Endodermal cell (in vitro differentiated cells): ENCODE measurements around the gene LYSMD3. TPM values are rescaled to one million over a fixed set of nuclear protein-coding genes. Genes with fewer than 3 reads are reported as not detected.
A peak's percentile ranks its signal among the peaks of the same experiment; 100 is the strongest.

ENCODE experiments used
- DNase-seq: peaks from one replicate; pipeline ENCODE4 v3.0.0-alpha.2; 2017
- H3K27ac ChIP-seq: 2 replicates; pipeline ENCODE4 v1.5.1; 2013; ENCODE audit warnings: mild to moderate bottlenecking, low read depth, low read length, moderate library complexity
- H3K27me3 ChIP-seq: 2 replicates; pipeline ENCODE4 v1.6.1; 2013; ENCODE audit warnings: mild to moderate bottlenecking, low read length, moderate library complexity; ENCODE audit not compliant: insufficient read depth, control insufficient read depth, poor library complexity, severe bottlenecking
- H3K36me3 ChIP-seq: 2 replicates; pipeline ENCODE4 v1.7.0; 2013; ENCODE audit warnings: mild to moderate bottlenecking, low read length, moderate library complexity; ENCODE audit not compliant: control insufficient read depth, insufficient read depth
- H3K4me1 ChIP-seq: one replicate; pipeline ENCODE4 v1.7.0; 2013; ENCODE audit warnings: low read length; ENCODE audit not compliant: control insufficient read depth, insufficient read depth
- H3K4me3 ChIP-seq: 2 replicates; pipeline ENCODE4 v1.5.1; 2013; ENCODE audit warnings: mild to moderate bottlenecking, low read length, moderate library complexity
- H3K9ac ChIP-seq: 2 replicates; pipeline ENCODE4 v1.6.1; 2013; ENCODE audit warnings: mild to moderate bottlenecking, low read length, moderate library complexity; ENCODE audit not compliant: poor library complexity, severe bottlenecking; ENCODE audit errors: extremely low read depth
- H3K9me3 ChIP-seq: 2 replicates; pipeline ENCODE4 v1.6.1; 2013; ENCODE audit warnings: mild to moderate bottlenecking, low read length, moderate library complexity; ENCODE audit not compliant: control insufficient read depth
- H3K27ac Mint-ChIP-seq: 2 replicates; pipeline ENCODE4 v1.8.0; 2020; ENCODE audit warnings: mixed read lengths
- H3K27me3 Mint-ChIP-seq: 2 replicates; pipeline ENCODE4 v1.8.0; 2021; ENCODE audit warnings: mild to moderate bottlenecking, mixed read lengths; ENCODE audit not compliant: insufficient read depth
- H3K36me3 Mint-ChIP-seq: 2 replicates; pipeline ENCODE4 v1.8.0; 2020; ENCODE audit warnings: low read depth, mixed read lengths
- H3K4me1 Mint-ChIP-seq: 2 replicates; pipeline ENCODE4 v1.8.0; 2020; ENCODE audit warnings: mixed read lengths
- H3K4me3 Mint-ChIP-seq: 2 replicates; pipeline ENCODE4 v1.8.0; 2020; ENCODE audit warnings: mild to moderate bottlenecking, moderate library complexity, mixed read lengths
- H3K9me3 Mint-ChIP-seq: 2 replicates; pipeline ENCODE4 v1.8.0; 2020; ENCODE audit warnings: mild to moderate bottlenecking, mixed read lengths
- WGBS, 2 experiments: methylation state at CpG; one replicate each; pipeline versions ENCODE4 v1.1.5 to v1.1.7; 2013; ENCODE audit warnings: missing lambda C conversion rate in 2 of 2, mixed read lengths in 1 of 2; ENCODE audit not compliant: insufficient coverage in 1 of 2, insufficient read length in 1 of 2; 5-methylcytosine and 5-hydroxymethylcytosine counted together
- total RNA-seq, 2 donors: library from RNA; stranded (reverse); fragmentation: NEBNext Ultra II Directional in 1 of 2; extraction: Animal tissue kit (Norgen Biotek cat#: 25700) in 1 of 2; gene quantifications; 2 replicates in 1 of 2; 3 replicates in 1 of 2; pipeline ENCODE4 v1.2.1, GENCODE V29; 2021
- TF ChIP-seq, protein P1 (sequence below): fragments of 200-600 bp; sonication (generic); conservative IDR thresholded peaks from 2 replicates; pipeline ENCODE4 v1.5.0; 2021; ENCODE audit warnings: antibody characterized with exemption, mild to moderate bottlenecking

LYSMD3 gene
- total RNA-seq, 2 donors from 2014 or later, result 18.2 to 18.7 TPM

DNA sequence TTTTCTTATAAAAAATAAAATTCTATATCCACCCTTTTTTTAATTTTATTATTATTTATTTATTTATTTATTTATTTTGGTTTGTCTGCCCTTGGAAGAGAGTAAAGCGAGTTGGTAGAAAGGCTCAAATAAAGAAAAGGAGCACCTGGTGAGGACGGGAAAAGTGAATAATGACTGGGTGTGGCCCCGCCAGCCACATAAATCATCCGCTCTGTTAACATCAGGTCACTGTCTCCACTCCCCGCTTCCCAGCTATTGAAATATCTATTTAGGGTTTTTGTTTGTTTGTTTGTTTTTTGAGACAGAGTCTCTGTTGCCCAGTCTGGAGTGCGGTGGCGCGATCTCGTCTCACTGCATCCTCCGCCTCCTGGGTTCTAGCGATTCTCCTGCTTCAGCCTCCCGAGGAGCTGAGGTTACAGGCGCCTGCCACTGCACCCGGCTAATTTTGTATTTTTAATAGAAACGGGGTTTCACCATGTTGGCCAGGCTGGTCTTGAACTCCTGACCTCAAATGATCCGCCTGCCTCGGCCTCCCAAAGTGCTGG is 53.9 kb downstream of the LYSMD3 start:
- WGBS, 2 experiments, result 22 to 28% methylated on average over 12 to 17 of the region's 17 CpGs
- DNase-seq, result peak; percentile 62
- H3K27me3 Mint-ChIP-seq, result no peaks in the 10 kb centered on the region
- H3K4me1 ChIP-seq, result peaks cover 7% of the 10 kb centered on the region
- peak overlapping the region; percentile 85 for H3K4me3 Mint-ChIP-seq
- no peak overlapping the region for H3K27ac Mint-ChIP-seq
- H3K4me1 Mint-ChIP-seq, result peaks cover 42% of the 10 kb centered on the region
- no peaks in the 10 kb centered on the region for H3K9me3 ChIP-seq
- H3K4me3 ChIP-seq, result peak overlapping the region; percentile 89
- no peak overlapping the region for H3K9ac ChIP-seq
- no peak overlapping the region for H3K27ac ChIP-seq
- H3K9me3 Mint-ChIP-seq, result no peaks in the 10 kb centered on the region
- no peaks in the 10 kb centered on the region for H3K36me3 ChIP-seq
- no peaks in the 10 kb centered on the region for H3K36me3 Mint-ChIP-seq
- no peaks in the 10 kb centered on the region for H3K27me3 ChIP-seq
- TF ChIP-seq, protein P1, sequence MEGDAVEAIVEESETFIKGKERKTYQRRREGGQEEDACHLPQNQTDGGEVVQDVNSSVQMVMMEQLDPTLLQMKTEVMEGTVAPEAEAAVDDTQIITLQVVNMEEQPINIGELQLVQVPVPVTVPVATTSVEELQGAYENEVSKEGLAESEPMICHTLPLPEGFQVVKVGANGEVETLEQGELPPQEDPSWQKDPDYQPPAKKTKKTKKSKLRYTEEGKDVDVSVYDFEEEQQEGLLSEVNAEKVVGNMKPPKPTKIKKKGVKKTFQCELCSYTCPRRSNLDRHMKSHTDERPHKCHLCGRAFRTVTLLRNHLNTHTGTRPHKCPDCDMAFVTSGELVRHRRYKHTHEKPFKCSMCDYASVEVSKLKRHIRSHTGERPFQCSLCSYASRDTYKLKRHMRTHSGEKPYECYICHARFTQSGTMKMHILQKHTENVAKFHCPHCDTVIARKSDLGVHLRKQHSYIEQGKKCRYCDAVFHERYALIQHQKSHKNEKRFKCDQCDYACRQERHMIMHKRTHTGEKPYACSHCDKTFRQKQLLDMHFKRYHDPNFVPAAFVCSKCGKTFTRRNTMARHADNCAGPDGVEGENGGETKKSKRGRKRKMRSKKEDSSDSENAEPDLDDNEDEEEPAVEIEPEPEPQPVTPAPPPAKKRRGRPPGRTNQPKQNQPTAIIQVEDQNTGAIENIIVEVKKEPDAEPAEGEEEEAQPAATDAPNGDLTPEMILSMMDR, result no peak

- peak within 1 kb of the TSS; percentile 89 for H3K4me3 ChIP-seq
- Mint-ChIP-seq H3K4me1 (peaks cover 47% of the 10 kb centered on the region), H3K27me3 (no peaks in the 10 kb centered on the region), H3K27ac (peak within 1 kb of the TSS; percentile 90), H3K36me3 (no peaks in the 10 kb centered on the region), H3K9me3 (no peaks in the 10 kb centered on the region), H3K4me3 (peak within 1 kb of the TSS; percentile 85)
- no peaks in the 10 kb centered on the region for H3K27me3 ChIP-seq
- TF ChIP-seq, protein P1, result peak; percentile 81
- H3K36me3 ChIP-seq, result no peaks in the 10 kb centered on the region
- no peaks in the 10 kb centered on the region for H3K9me3 ChIP-seq
- DNase-seq, result peak; percentile 98
- H3K9ac ChIP-seq, result peak within 1 kb of the TSS; percentile 57
- H3K4me1 ChIP-seq, result peaks cover 7% of the 10 kb centered on the region
- WGBS, 2 experiments, result 0% methylated on average over 23 to 73 of the region's 73 CpGs
- H3K27ac ChIP-seq, result peak within 1 kb of the TSS; percentile 26
Measured at GRCh38 chr5:90474235-90475107, 54.9 kb downstream of the LYSMD3 start, which contains the start of the genes MBLAC2 and POLR3G. Gene MBLAC2 (minus strand): TSS chr5:90474771. CDS start chr5:90474292, 479 bp downstream. Gene POLR3G (plus strand): TSS chr5:90474864. CDS start chr5:90485568, 10,704 bp downstream.

- WGBS, 2 experiments, result 0 to 2% methylated on average over 22 to 56 of the region's 56 CpGs
- Histone ChIP-seq H3K27ac (peak overlapping the region; percentile 26), H3K4me3 (peak overlapping the region; percentile 89), H3K36me3 (no peaks in the 10 kb centered on the region), H3K27me3 (no peaks in the 10 kb centered on the region), H3K9me3 (no peaks in the 10 kb centered on the region), H3K9ac (peak overlapping the region; percentile 57), H3K4me1 (peaks cover 7% of the 10 kb centered on the region)
- Mint-ChIP-seq H3K4me1 (peaks cover 47% of the 10 kb centered on the region), H3K27ac (peak overlapping the region; percentile 90), H3K36me3 (peaks cover 5% of the 10 kb centered on the region), H3K4me3 (peak overlapping the region; percentile 85), H3K9me3 (peaks cover 2% of the 10 kb centered on the region), H3K27me3 (no peaks in the 10 kb centered on the region)
- TF ChIP-seq, protein P1, result no peak
- DNase-seq, result peak; percentile 83
Measured at GRCh38 chr5:90473396-90474234, 55.8 kb downstream of the LYSMD3 start.
